ENCODE results near the gene SPACA9.

SPACA9 gene

GRCh38 chr9:132840980-132841379 lies 37.7 kb upstream of the SPACA9 start:
- H3K27ac ChIP-seq = no peak overlapping the region
- no peak overlapping the region for H3K4me3 ChIP-seq
- TF ChIP-seq CTCF (IDR thresholded peaks at IDR 0.05) = no peak
- DNase-seq (ENCODE audit: low spot score) = no peak

GRCh38 chr9:132842124-132843044 lies 36.3 kb upstream of the SPACA9 start:
- H3K4me3 ChIP-seq = no peak overlapping the region
- DNase-seq (ENCODE audit: low spot score) = no peak
- TF ChIP-seq CTCF (IDR thresholded peaks at IDR 0.05) = no peak
- no peak overlapping the region for H3K27ac ChIP-seq

- H3K27ac ChIP-seq = no peak overlapping the region
- no peak for TF ChIP-seq CTCF (IDR thresholded peaks at IDR 0.05)
- H3K4me3 ChIP-seq = no peak overlapping the region
- no peak for DNase-seq (ENCODE audit: low spot score)
These were observed 32.4 kb upstream of the SPACA9 start for GRCh38 chr9:132846109-132846917.

GRCh38 chr9:132846918-132847515 lies 31.7 kb upstream of the SPACA9 start:
- no peak for TF ChIP-seq CTCF (IDR thresholded peaks at IDR 0.05)
- H3K27ac ChIP-seq = no peak overlapping the region
- no peak overlapping the region for H3K4me3 ChIP-seq
- no peak for DNase-seq (ENCODE audit: low spot score)

- Histone ChIP-seq H3K27ac (no peak overlapping the region), H3K4me3 (no peak overlapping the region)
- no peak for DNase-seq (ENCODE audit: low spot score)
- no peak for TF ChIP-seq CTCF (IDR thresholded peaks at IDR 0.05)
These were observed 29.5 kb upstream of the SPACA9 start for GRCh38 chr9:132849185-132849706.

- Histone ChIP-seq H3K4me3 (no peak overlapping the region), H3K27ac (no peak overlapping the region)
- DNase-seq (ENCODE audit: low spot score) = no peak
- TF ChIP-seq CTCF (IDR thresholded peaks at IDR 0.05) = no peak
These were observed 25.2 kb upstream of the SPACA9 start for GRCh38 chr9:132853482-132853881.

Measured in coronary artery (tissue), 2 donors.